ENCODE results near the gene WDR1. TPM values are rescaled to one million over a fixed set of nuclear protein-coding genes. Genes with fewer than 3 reads are reported as not detected.

WDR1 gene
- total RNA-seq, 1 donor from 2014 or later = 200 TPM

DNA sequence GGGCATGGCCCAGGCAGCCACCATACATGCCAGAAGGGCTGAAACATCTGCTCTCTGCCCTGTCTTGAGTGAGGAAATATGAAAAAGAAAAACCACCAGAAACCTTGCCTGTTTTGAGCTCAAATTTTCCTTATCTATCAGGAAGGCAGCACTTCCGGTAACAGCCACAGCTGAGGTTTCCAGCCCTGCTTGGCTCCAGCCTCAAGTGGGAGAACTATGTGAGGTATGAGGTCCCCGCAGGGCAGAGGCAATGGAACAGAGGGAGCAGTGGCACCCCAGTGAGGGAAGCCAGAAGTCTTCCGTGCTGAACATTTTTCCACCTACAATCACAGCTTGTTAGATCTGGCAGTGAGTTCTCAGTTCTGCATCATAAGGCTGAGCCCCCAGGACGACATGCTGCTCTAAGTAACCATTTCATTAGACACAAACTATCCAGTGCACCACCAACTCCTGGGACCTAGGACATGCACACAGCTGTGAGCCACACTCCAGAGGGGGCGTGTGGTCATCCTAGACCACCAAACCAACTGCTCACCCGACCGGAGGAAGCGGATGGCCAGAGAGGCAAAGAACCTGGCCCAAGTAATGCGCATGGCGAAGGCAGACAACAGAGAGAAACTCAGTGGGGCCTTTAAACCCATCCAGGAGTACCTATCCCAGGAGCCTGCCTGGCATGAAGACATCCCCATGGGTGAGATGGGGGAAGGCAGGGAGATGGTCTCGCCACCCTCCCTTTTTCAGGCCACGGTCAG is 22.6 kb downstream of the WDR1 start:
- Mint-ChIP-seq H3K27ac (no peak overlapping the region), H3K4me3 (ENCODE audit: low read depth) (no peak overlapping the region), H3K9me3 (ENCODE audit: low read depth) (no peaks in the 10 kb centered on the region), H3K27me3 (no peaks in the 10 kb centered on the region), H3K4me1 (ENCODE audit: low read depth) (peaks cover 15% of the 10 kb centered on the region), H3K36me3 (ENCODE audit: insufficient read depth) (peaks cover 24% of the 10 kb centered on the region)
- TF ChIP-seq, protein P1, sequence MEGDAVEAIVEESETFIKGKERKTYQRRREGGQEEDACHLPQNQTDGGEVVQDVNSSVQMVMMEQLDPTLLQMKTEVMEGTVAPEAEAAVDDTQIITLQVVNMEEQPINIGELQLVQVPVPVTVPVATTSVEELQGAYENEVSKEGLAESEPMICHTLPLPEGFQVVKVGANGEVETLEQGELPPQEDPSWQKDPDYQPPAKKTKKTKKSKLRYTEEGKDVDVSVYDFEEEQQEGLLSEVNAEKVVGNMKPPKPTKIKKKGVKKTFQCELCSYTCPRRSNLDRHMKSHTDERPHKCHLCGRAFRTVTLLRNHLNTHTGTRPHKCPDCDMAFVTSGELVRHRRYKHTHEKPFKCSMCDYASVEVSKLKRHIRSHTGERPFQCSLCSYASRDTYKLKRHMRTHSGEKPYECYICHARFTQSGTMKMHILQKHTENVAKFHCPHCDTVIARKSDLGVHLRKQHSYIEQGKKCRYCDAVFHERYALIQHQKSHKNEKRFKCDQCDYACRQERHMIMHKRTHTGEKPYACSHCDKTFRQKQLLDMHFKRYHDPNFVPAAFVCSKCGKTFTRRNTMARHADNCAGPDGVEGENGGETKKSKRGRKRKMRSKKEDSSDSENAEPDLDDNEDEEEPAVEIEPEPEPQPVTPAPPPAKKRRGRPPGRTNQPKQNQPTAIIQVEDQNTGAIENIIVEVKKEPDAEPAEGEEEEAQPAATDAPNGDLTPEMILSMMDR (IDR thresholded peaks at IDR 0.05; ENCODE audit: unreplicated experiment) = no peak
- no peak for DNase-seq (ENCODE audit: low spot score, unreplicated experiment)

DNA sequence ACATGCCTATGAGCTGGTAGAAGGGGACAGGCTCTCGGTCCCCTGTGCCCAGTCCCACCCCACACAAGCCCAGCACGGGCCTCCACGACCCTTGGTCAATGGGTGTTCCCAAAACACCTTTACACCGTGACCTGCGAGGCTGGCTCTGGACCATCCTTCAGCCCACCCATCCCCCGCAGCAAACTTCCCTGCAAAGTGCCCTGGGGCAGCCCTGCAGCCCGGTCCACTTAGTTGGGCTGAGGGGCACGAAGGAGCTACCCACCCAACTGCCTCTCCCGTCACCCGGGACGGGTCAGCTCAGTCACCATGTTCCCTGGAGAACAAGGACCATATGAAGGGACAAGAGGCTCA is 23.4 kb downstream of the WDR1 start:
- Mint-ChIP-seq H3K27ac (peak overlapping the region; percentile 81), H3K4me1 (ENCODE audit: low read depth) (peaks cover 17% of the 10 kb centered on the region), H3K9me3 (ENCODE audit: low read depth) (no peaks in the 10 kb centered on the region), H3K27me3 (no peaks in the 10 kb centered on the region), H3K36me3 (ENCODE audit: insufficient read depth) (peaks cover 24% of the 10 kb centered on the region), H3K4me3 (ENCODE audit: low read depth) (no peak overlapping the region)
- DNase-seq (ENCODE audit: low spot score, unreplicated experiment) = no peak
- TF ChIP-seq, protein P1 (IDR thresholded peaks at IDR 0.05; ENCODE audit: unreplicated experiment) = no peak

DNA sequence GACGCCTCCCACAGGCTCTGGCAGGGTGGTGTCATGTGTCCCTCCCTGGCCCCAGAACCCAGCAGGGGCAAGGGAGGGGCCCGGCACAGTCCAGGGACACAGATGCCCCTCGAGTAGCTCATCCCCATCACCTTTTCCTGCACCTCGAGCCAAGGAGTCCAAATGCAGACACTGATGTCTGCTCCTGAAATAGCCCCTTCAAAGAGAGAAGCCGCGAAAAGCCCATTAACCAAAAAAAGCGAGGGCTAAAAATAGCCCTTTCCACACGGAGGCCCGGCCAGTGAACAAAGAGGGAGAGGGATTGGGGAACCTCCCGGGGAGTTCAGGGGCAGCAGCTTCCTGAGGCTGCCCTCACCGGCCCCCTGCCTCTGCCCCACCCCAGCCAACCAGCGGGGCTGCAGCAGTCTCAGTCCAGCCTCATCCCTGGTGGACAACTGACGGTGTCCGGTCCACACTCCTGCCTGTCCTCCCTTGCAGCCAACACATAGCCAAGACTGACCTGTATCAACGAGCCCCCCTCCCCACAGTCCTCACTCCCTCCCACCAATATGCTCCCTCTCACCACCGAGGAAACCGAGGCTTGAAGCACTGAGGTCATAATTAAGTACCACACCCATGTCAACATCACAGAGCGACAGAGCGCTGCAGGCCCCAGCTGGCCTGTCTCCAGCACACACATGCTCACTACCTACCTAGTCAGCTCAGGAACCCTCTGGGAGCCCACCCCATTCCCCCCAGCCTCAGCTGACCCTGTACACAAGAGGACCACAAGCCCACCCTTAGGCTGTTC is 23.9 kb downstream of the WDR1 start:
- Mint-ChIP-seq H3K4me3 (ENCODE audit: low read depth) (no peak overlapping the region), H3K9me3 (ENCODE audit: low read depth) (no peaks in the 10 kb centered on the region), H3K4me1 (ENCODE audit: low read depth) (peaks cover 17% of the 10 kb centered on the region), H3K27me3 (no peaks in the 10 kb centered on the region), H3K36me3 (ENCODE audit: insufficient read depth) (peaks cover 27% of the 10 kb centered on the region), H3K27ac (peak overlapping the region; percentile 81)
- DNase-seq (ENCODE audit: low spot score, unreplicated experiment) = no peak
- TF ChIP-seq, protein P1 (IDR thresholded peaks at IDR 0.05; ENCODE audit: unreplicated experiment) = no peak

DNA sequence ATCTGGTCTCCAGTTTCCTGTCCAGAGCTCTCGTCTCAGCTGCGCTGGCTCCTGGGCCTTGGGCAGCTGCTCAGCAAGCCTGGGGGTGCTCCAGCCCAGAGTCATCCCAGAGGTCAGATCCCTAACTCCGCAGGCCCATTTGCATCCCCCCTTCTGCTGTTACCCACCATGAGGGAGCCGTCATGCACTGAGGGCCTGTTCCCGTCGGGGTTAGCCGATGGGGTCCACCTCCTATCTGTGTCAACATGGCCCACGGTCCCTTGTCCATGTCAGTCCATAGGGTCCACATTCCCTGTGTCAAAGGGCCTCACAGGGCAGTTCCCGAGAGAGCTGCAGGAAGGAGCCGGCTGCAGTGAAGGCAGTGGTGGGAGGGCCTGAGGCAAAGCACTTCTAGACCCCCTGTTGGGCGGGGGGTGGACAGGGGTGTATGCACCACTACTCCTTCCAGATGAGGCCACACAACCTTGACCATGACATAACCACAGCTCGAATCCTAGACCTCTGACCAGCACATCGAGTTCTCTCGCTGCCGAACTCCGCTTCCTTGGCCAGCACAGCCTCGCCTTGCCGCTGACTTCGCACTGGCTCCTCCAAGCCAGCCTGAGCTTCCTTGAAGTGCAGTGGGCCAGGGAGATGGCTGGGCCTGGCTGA is 24.9 kb downstream of the WDR1 start:
- Mint-ChIP-seq H3K36me3 (ENCODE audit: insufficient read depth) (peaks cover 28% of the 10 kb centered on the region), H3K27ac (no peak overlapping the region), H3K4me3 (ENCODE audit: low read depth) (no peak overlapping the region), H3K4me1 (ENCODE audit: low read depth) (peaks cover 17% of the 10 kb centered on the region), H3K27me3 (no peaks in the 10 kb centered on the region), H3K9me3 (ENCODE audit: low read depth) (no peaks in the 10 kb centered on the region)
- TF ChIP-seq, protein P1 (IDR thresholded peaks at IDR 0.05; ENCODE audit: unreplicated experiment) = no peak
- DNase-seq (ENCODE audit: low spot score, unreplicated experiment) = no peak
